ENCODE results near the gene RAB40A. TPM values are rescaled to one million over a fixed set of nuclear protein-coding genes. Genes with fewer than 3 reads are reported as not detected.

RAB40A gene
- total RNA-seq, 1 donor from 2014 or later: 0.98 TPM

- Histone ChIP-seq H3K9me3 (no peaks in the 10 kb centered on the region), H3K27me3 (peaks cover 4% of the 10 kb centered on the region), H3K4me3 (no peak overlapping the region), H3K27ac (no peak overlapping the region), H3K4me1 (no peaks in the 10 kb centered on the region), H3K36me3 (no peaks in the 10 kb centered on the region)
- intact Hi-C loops (cut with DNase I): no loop called here
- TF ChIP-seq CTCF (IDR thresholded peaks at IDR 0.05): no peak
- TF ChIP-seq POLR2A (IDR thresholded peaks at IDR 0.05): no peak
- no peak for TF ChIP-seq POLR2AphosphoS5 (IDR thresholded peaks at IDR 0.05; ENCODE audit: insufficient read depth in 1 of 2, low read depth in 1 of 2)
- DNase-seq (ENCODE audit: extremely low spot score in 2 of 2): no peak
These were observed 2.0 kb downstream of the RAB40A start for GRCh38 chrX:103517246-103517645.

- Histone ChIP-seq H3K36me3 (no peaks in the 10 kb centered on the region), H3K4me1 (no peaks in the 10 kb centered on the region), H3K27ac (no peak overlapping the region), H3K9me3 (no peaks in the 10 kb centered on the region), H3K27me3 (no peaks in the 10 kb centered on the region), H3K4me3 (no peak overlapping the region)
- DNase-seq (ENCODE audit: extremely low spot score in 2 of 2): no peak
- intact Hi-C loops (cut with DNase I): no loop called here
- no peak for TF ChIP-seq CTCF (IDR thresholded peaks at IDR 0.05)
- TF ChIP-seq POLR2AphosphoS5 (IDR thresholded peaks at IDR 0.05; ENCODE audit: insufficient read depth in 1 of 2, low read depth in 1 of 2): no peak
These were observed 5.7 kb downstream of the RAB40A start for GRCh38 chrX:103513476-103514108.

- no peak for DNase-seq (ENCODE audit: extremely low spot score in 2 of 2)
- Histone ChIP-seq H3K9me3 (no peaks in the 10 kb centered on the region), H3K4me3 (no peak overlapping the region), H3K27me3 (no peaks in the 10 kb centered on the region), H3K4me1 (no peaks in the 10 kb centered on the region), H3K36me3 (no peaks in the 10 kb centered on the region), H3K27ac (no peak overlapping the region)
- TF ChIP-seq POLR2AphosphoS5 (IDR thresholded peaks at IDR 0.05; ENCODE audit: insufficient read depth in 1 of 2, low read depth in 1 of 2): no peak
- TF ChIP-seq POLR2A (IDR thresholded peaks at IDR 0.05): no peak
- no peak for TF ChIP-seq CTCF (IDR thresholded peaks at IDR 0.05)
- intact Hi-C loops (cut with DNase I): no loop called here
These were observed 6.2 kb downstream of the RAB40A start for GRCh38 chrX:103513067-103513466.

GRCh38 chrX:103510031-103510430, 9.3 kb downstream of the RAB40A start:
- Histone ChIP-seq H3K27me3 (no peaks in the 10 kb centered on the region), H3K4me3 (no peak overlapping the region), H3K9me3 (no peaks in the 10 kb centered on the region), H3K4me1 (no peaks in the 10 kb centered on the region), H3K27ac (no peak overlapping the region), H3K36me3 (no peaks in the 10 kb centered on the region)
- TF ChIP-seq CTCF (IDR thresholded peaks at IDR 0.05) (no peak), POLR2A (IDR thresholded peaks at IDR 0.05) (no peak), POLR2AphosphoS5 (IDR thresholded peaks at IDR 0.05; ENCODE audit: insufficient read depth in 1 of 2, low read depth in 1 of 2) (no peak)
- DNase-seq (ENCODE audit: extremely low spot score in 2 of 2): no peak
- intact Hi-C loops (cut with DNase I): no loop called here

- TF ChIP-seq POLR2A (IDR thresholded peaks at IDR 0.05) (no peak), POLR2AphosphoS5 (IDR thresholded peaks at IDR 0.05; ENCODE audit: insufficient read depth in 1 of 2, low read depth in 1 of 2) (no peak), CTCF (IDR thresholded peaks at IDR 0.05) (no peak)
- Histone ChIP-seq H3K27me3 (no peaks in the 10 kb centered on the region), H3K4me1 (no peaks in the 10 kb centered on the region), H3K9me3 (no peaks in the 10 kb centered on the region), H3K27ac (no peak overlapping the region), H3K4me3 (no peak overlapping the region), H3K36me3 (no peaks in the 10 kb centered on the region)
- intact Hi-C loops (cut with DNase I): no loop called here
- no peak for DNase-seq (ENCODE audit: extremely low spot score in 2 of 2)
These were observed 15.5 kb downstream of the RAB40A start for GRCh38 chrX:103503853-103504207.

All from vagina (tissue), 2 donors.